ENCODE data around the gene SRSF9. TPM values are rescaled to one million over a fixed set of nuclear protein-coding genes. Genes with fewer than 3 reads are reported as not detected.

Gene SRSF9
- total and polyA plus RNA-seq, 2 of the 13 experiments (the other 11 are each of a cell fraction or from before 2014, with no cell fraction given) = 125 to 144 TPM

DNA sequence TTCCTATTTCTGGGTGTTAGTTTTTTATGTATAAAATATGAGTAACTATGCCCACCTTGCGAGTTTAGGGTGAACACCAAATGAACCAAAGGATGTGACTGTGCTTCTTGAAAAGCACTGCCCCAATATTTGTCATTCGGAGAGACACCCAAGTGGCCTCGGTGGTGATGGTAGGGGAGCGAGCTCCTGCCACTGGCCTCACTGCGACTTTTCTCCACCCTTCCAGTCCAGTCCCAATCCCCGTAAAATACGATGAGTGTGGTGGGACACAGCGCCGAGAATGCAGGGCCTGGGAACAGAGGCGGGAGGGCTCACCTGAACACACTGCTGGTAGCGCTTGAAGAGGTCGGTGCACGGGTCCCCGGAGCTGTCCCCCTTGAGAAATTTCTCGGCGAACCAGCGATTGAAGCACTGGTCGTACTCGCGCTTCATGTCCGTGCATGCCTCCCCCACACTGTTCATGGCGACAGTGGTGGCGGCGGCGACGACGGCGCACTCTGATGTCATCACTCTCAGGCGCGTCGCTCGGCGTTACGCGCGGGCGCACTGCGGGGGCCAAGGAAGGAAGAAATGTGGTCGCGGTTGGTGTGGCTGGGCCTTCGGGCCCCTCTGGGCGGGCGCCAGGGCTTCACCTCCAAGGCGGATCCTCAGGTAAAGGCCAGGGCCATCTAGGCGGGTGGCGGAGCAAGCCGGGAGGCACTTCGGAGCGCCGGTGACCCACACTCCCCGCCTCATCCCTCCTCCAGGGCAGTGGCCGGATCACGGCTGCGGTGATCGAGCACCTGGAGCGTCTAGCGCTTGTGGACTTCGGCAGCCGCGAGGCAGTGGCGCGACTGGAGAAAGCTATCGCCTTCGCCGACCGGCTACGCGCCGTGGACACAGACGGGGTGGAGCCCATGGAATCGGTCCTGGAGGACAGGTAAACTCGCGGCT lies 23.4 kb downstream of the SRSF9 start, which contains the start of the genes GATC and TRIAP1 (continued):
- TF ChIP-seq CEBPZ (IDR thresholded peaks at IDR 0.05; ENCODE audit: low read length) (no peak), ZNF639 (CRISPR knock-in tag; conservative IDR thresholded peaks at IDR 0.05) (peak; percentile 81; the same call in 1 of the 2 replicates), MATR3 (CRISPR knock-in tag; IDR thresholded peaks at IDR 0.05) (no peak), ZSCAN21 (CRISPR knock-in tag; IDR thresholded peaks at IDR 0.05; ENCODE audit: borderline replicate concordance) (no peak), ZNF703 (CRISPR knock-in tag; IDR thresholded peaks at IDR 0.05; ENCODE audit: borderline replicate concordance) (peak; percentile 94; the same call in 1 of the 2 replicates), BHLHE40 (IDR thresholded peaks at IDR 0.05; ENCODE audit: low read length) (no peak), NR2F1 (CRISPR knock-in tag; IDR thresholded peaks at IDR 0.05) (no peak; a peak in 1 of 4 replicates), PLRG1 (conservative IDR thresholded peaks at IDR 0.05) (no peak), ZNF816 (CRISPR knock-in tag; IDR thresholded peaks at IDR 0.05; ENCODE audit: borderline replicate concordance) (no peak; the same call in 1 of the 2 replicates), TBP (CRISPR knock-in tag; IDR thresholded peaks at IDR 0.05) (peak; percentile 93; the same call in 1 of the 2 replicates), AHR (CRISPR knock-in tag; IDR thresholded peaks at IDR 0.05) (no peak; the same call in 1 of the 2 replicates), FOXO1 (CRISPR knock-in tag; IDR thresholded peaks at IDR 0.05) (peak; percentile 48), SALL1 (CRISPR knock-in tag; IDR thresholded peaks at IDR 0.05) (peak; percentile 87), THAP9 (CRISPR knock-in tag; IDR thresholded peaks at IDR 0.05; ENCODE audit: borderline replicate concordance) (peak; percentile 99), ADNP (CRISPR knock-in tag; IDR thresholded peaks at IDR 0.05) (no peak), STAT5B (CRISPR knock-in tag; IDR thresholded peaks at IDR 0.05) (peak; percentile 87), ZMAT3 (CRISPR knock-in tag; conservative IDR thresholded peaks at IDR 0.05) (no peak; the same call in 1 of the 2 replicates), HMGA1 (CRISPR knock-in tag; conservative IDR thresholded peaks at IDR 0.05) (no peak)
- TF ChIP-seq, protein P1, sequence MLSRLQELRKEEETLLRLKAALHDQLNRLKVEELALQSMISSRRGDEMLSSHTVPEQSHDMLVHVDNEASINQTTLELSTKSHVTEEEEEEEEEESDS (CRISPR knock-in tag; IDR thresholded peaks at IDR 0.05; ENCODE audit: borderline replicate concordance) = 0 out of 2 replicates have a peak, but pooled peaks have one; percentile 67
- TF ChIP-seq, protein P2, sequence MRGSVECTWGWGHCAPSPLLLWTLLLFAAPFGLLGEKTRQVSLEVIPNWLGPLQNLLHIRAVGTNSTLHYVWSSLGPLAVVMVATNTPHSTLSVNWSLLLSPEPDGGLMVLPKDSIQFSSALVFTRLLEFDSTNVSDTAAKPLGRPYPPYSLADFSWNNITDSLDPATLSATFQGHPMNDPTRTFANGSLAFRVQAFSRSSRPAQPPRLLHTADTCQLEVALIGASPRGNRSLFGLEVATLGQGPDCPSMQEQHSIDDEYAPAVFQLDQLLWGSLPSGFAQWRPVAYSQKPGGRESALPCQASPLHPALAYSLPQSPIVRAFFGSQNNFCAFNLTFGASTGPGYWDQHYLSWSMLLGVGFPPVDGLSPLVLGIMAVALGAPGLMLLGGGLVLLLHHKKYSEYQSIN (CRISPR knock-in tag; IDR thresholded peaks at IDR 0.05; ENCODE audit: borderline replicate concordance) = no peak

Measured in HepG2 (cell line).